GM23338 (cell line): ENCODE data around the gene COQ10B. TPM values are rescaled to one million over a fixed set of nuclear protein-coding genes. Genes with fewer than 3 reads are reported as not detected.

ENCODE experiments used
- ATAC-seq: fragments of 200-7000 bp; cut with Tn5 transposase; 3 replicates; pipeline ENCODE4 v1.9.1; 2020
- DNase-seq: peaks from one replicate; pipeline ENCODE4 v3.0.0-alpha.2; 2015; ENCODE audit warnings: low spot score
- H2AFZ ChIP-seq: fragments of 200-600 bp; sonication (generic); 2 replicates; pipeline ENCODE4 v1.8.0; 2016; ENCODE audit warnings: antibody characterized with exemption, mild to moderate bottlenecking, moderate library complexity
- H3F3A ChIP-seq: fragments of 200-600 bp; sonication (generic); replicated peaks from 2 replicates; pipeline ENCODE4 v1.8.0; 2017; ENCODE audit warnings: antibody characterized with exemption, mixed run types, low read depth
- H3K27ac ChIP-seq: fragments of 200-600 bp; sonication (generic); 2 replicates; pipeline ENCODE4 v1.6.1; 2016; ENCODE audit warnings: low read depth
- H3K27me3 ChIP-seq: fragments of 200-600 bp; sonication (generic); 2 replicates; pipeline ENCODE4 v1.8.0; 2016; ENCODE audit warnings: mild to moderate bottlenecking, mixed run types, moderate library complexity; ENCODE audit not compliant: insufficient read depth
- H3K36me3 ChIP-seq: fragments of 200-600 bp; sonication (generic); 2 replicates; pipeline ENCODE4 v1.8.0; 2016; ENCODE audit warnings: mild to moderate bottlenecking; ENCODE audit not compliant: insufficient read depth
- H3K4me1 ChIP-seq: fragments of 200-600 bp; sonication (generic); 2 replicates; pipeline ENCODE4 v1.8.0; 2016; ENCODE audit warnings: mild to moderate bottlenecking, moderate library complexity; ENCODE audit not compliant: insufficient read depth
- H3K4me2 ChIP-seq: fragments of 200-600 bp; sonication (generic); 2 replicates; pipeline ENCODE4 v1.7.1; 2017; ENCODE audit warnings: mixed run types
- H3K4me3 ChIP-seq: fragments of 200-600 bp; sonication (generic); 2 replicates; pipeline ENCODE4 v1.6.1; 2016; ENCODE audit warnings: mixed run types
- H3K79me2 ChIP-seq: fragments of 200-600 bp; sonication (generic); replicated peaks from 2 replicates; pipeline ENCODE4 v1.8.0; 2017; ENCODE audit warnings: mild to moderate bottlenecking; ENCODE audit not compliant: insufficient read depth
- H3K9me2 ChIP-seq: fragments of 200-600 bp; sonication (generic); 2 replicates; pipeline ENCODE4 v1.8.0; 2017; ENCODE audit not compliant: insufficient read depth
- H4K20me1 ChIP-seq: fragments of 200-600 bp; sonication (generic); replicated peaks from 2 replicates; pipeline ENCODE4 v1.8.0; 2017; ENCODE audit warnings: mild to moderate bottlenecking; ENCODE audit not compliant: insufficient read depth
- H3K27ac Mint-ChIP-seq: 2 replicates; pipeline ENCODE4 v1.8.0; 2020; ENCODE audit warnings: inconsistent platforms, mild to moderate bottlenecking, moderate library complexity, mixed read lengths
- H3K27me3 Mint-ChIP-seq: 3 replicates; pipeline ENCODE4 v1.8.0; 2022; ENCODE audit warnings: low read depth, mild to moderate bottlenecking, moderate library complexity, mixed read lengths, inconsistent platforms; ENCODE audit not compliant: insufficient read depth, poor library complexity
- H3K36me3 Mint-ChIP-seq: 3 replicates; pipeline ENCODE4 v1.8.0; 2021; ENCODE audit warnings: low read depth, mild to moderate bottlenecking, inconsistent platforms, moderate library complexity, mixed read lengths
- H3K4me1 Mint-ChIP-seq: 3 replicates; pipeline ENCODE4 v1.8.0; 2020; ENCODE audit warnings: mild to moderate bottlenecking, inconsistent platforms, mixed read lengths
- H3K4me3 Mint-ChIP-seq: 3 replicates; pipeline ENCODE4 v1.8.0; 2021; ENCODE audit warnings: moderate library complexity, mild to moderate bottlenecking, inconsistent platforms, mixed read lengths
- H3K9me3 Mint-ChIP-seq: 3 replicates; pipeline ENCODE4 v1.8.0; 2020; ENCODE audit warnings: moderate library complexity, mild to moderate bottlenecking, inconsistent platforms, mixed read lengths
- EZH2 ChIP-seq: fragments of 200-600 bp; sonication (generic); IDR thresholded peaks from one replicate; pipeline ENCODE4 v1.8.0; 2017; ENCODE audit warnings: antibody characterized with exemption, mild to moderate bottlenecking, low read depth; ENCODE audit not compliant: unreplicated experiment
- REST ChIP-seq: IDR thresholded peaks from one replicate; pipeline ENCODE4 v1.6.1; 2018; ENCODE audit warnings: antibody characterized with exemption; ENCODE audit not compliant: unreplicated experiment
- STAT1 ChIP-seq: IDR thresholded peaks from one replicate; pipeline ENCODE4 v1.6.1; 2016; ENCODE audit warnings: antibody characterized with exemption; ENCODE audit not compliant: unreplicated experiment
- ZNF462 ChIP-seq: fragments of 250-450 bp; sonication (Bioruptor Pico); IDR thresholded peaks from 2 replicates; pipeline ENCODE4 v1.5.0; 2020; ENCODE audit warnings: mild to moderate bottlenecking, moderate library complexity
- polyA plus RNA-seq: library from polyadenylated mRNA; unstranded; fragments of >200 nt; fragmentation: Nextera tagmentation; extraction: Ambion mirVana; gene quantifications from 2 replicates; pipeline ENCODE4 v1.2.1, GENCODE V29; 2016
- total RNA-seq: library from RNA; depleted of rRNA; stranded (reverse); fragments of >200 nt; shearing (Covaris generic); gene quantifications from 2 replicates; pipeline ENCODE4 v1.2.3, GENCODE V29; 2014

Gene COQ10B
- total and polyA plus RNA-seq, 2 experiments from 2014 or later, result 26.1 to 27.6 TPM

GRCh38 chr2:197446844-197447243 lies 6.5 kb upstream of the COQ10B start:
- Histone ChIP-seq H2AFZ (no peak overlapping the region), H3K36me3 (no peaks in the 10 kb centered on the region), H3K4me3 (no peak overlapping the region), H3K9me2 (no peaks in the 10 kb centered on the region), H3F3A (no peaks in the 10 kb centered on the region), H3K79me2 (no peaks in the 10 kb centered on the region), H3K27ac (no peak overlapping the region), H3K4me2 (no peak overlapping the region), H3K4me1 (no peaks in the 10 kb centered on the region), H3K27me3 (no peaks in the 10 kb centered on the region), H4K20me1 (no peaks in the 10 kb centered on the region)
- Mint-ChIP-seq H3K27me3 (peaks cover 5% of the 10 kb centered on the region), H3K27ac (no peak overlapping the region), H3K36me3 (no peaks in the 10 kb centered on the region), H3K9me3 (no peaks in the 10 kb centered on the region), H3K4me1 (no peaks in the 10 kb centered on the region; the same call in 2 of the 3 replicates), H3K4me3 (no peak overlapping the region)
- no peak for ATAC-seq
- TF ChIP-seq ZNF462 (CRISPR knock-in tag) (no peak), EZH2 (no peak), REST (no peak), STAT1 (no peak)
- DNase-seq, result no peak
